SK-N-SH treated with all-trans-retinoic acid at 6 μM for 48 hours (cell line): ENCODE data around the gene UPK3BL2.
"Not testable (repeated sequence)": the region's sequence is repeated elsewhere in the genome, so short reads cannot be mapped to it uniquely, and the experiment has no call there.

ENCODE experiments used
- ARNTL ChIP-seq: fragments of 450-650 bp; formaldehyde crosslinking; IDR thresholded peaks from 2 replicates; pipeline ENCODE4 v1.5.0; 2020; ENCODE audit warnings: low read depth, mild to moderate bottlenecking, moderate library complexity, borderline replicate concordance
- CSDC2 ChIP-seq: fragments of 250-450 bp; sonication (Bioruptor Pico); IDR thresholded peaks from 2 replicates; pipeline ENCODE4 v1.5.0; 2020; ENCODE audit warnings: mild to moderate bottlenecking, moderate library complexity
- OSR1 ChIP-seq: fragments of 250-450 bp; sonication (Bioruptor Pico); IDR thresholded peaks from 2 replicates; pipeline ENCODE4 v1.8.0; 2022; ENCODE audit warnings: moderate library complexity, mild to moderate bottlenecking, inconsistent platforms
- PPARA ChIP-seq: fragments of 250-450 bp; sonication (Bioruptor Pico); IDR thresholded peaks from 2 replicates; pipeline ENCODE4 v1.5.0; 2020; ENCODE audit warnings: mild to moderate bottlenecking, borderline replicate concordance
- RARB ChIP-seq: fragments of 250-450 bp; sonication (Bioruptor Pico); IDR thresholded peaks from 2 replicates; pipeline ENCODE4 v1.8.0; 2021; ENCODE audit warnings: mild to moderate bottlenecking, moderate library complexity
- TOX ChIP-seq: fragments of 250-450 bp; sonication (Bioruptor Pico); IDR thresholded peaks from 2 replicates; pipeline ENCODE4 v1.8.0; 2021; ENCODE audit warnings: mild to moderate bottlenecking, moderate library complexity, borderline replicate concordance
- ZC3H10 ChIP-seq: fragments of 250-450 bp; sonication (Bioruptor Pico); IDR thresholded peaks from 2 replicates; pipeline ENCODE4 v1.5.1; 2021; ENCODE audit warnings: mild to moderate bottlenecking, moderate library complexity
- ZFP3 ChIP-seq: fragments of 250-450 bp; sonication (Bioruptor Pico); IDR thresholded peaks from 2 replicates; pipeline ENCODE4 v1.5.0; 2020; ENCODE audit warnings: mild to moderate bottlenecking, moderate library complexity
- ZNF70 ChIP-seq: fragments of 450-650 bp; formaldehyde crosslinking; IDR thresholded peaks from 2 replicates; pipeline ENCODE4 v1.5.0; 2020; ENCODE audit warnings: mild to moderate bottlenecking, moderate library complexity
- TF ChIP-seq, protein P1 (sequence below): fragments of 250-450 bp; sonication (Bioruptor Pico); IDR thresholded peaks from 2 replicates; pipeline ENCODE4 v1.8.0; 2020; ENCODE audit warnings: mild to moderate bottlenecking, moderate library complexity, borderline replicate concordance
- TF ChIP-seq, protein P2 (sequence below): fragments of 250-450 bp; sonication (Bioruptor Pico); IDR thresholded peaks from 2 replicates; pipeline ENCODE4 v1.5.1; 2020; ENCODE audit warnings: low read depth, mild to moderate bottlenecking, moderate library complexity

DNA sequence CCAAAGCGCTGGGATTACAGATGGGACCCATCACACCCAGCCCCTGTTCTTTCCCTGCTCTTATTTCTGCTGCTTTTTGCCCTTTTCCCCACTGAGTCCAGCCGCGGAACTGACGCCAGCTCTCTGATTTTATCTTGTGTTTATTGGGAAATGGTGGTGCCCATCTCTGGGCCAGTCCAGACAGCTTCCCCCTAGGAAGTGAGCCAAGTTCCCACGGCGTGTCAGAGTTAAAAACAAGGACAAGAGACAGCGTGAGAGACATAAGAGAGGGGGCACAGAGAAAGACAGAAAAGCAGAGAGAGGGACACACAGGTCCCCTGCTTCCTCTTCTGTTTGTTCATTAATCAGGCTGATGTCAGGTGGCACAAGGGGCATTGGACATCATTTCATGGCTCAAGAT is 11.9 kb downstream of the UPK3BL2 start:
- TF ChIP-seq ARNTL (CRISPR knock-in tag); ZC3H10 (CRISPR knock-in tag); PPARA; TOX (CRISPR knock-in tag); ZNF70 (CRISPR knock-in tag); RARB (CRISPR knock-in tag); CSDC2; OSR1 (CRISPR knock-in tag); ZFP3 (CRISPR knock-in tag): not testable (repeated sequence)
- TF ChIP-seq, protein P1, sequence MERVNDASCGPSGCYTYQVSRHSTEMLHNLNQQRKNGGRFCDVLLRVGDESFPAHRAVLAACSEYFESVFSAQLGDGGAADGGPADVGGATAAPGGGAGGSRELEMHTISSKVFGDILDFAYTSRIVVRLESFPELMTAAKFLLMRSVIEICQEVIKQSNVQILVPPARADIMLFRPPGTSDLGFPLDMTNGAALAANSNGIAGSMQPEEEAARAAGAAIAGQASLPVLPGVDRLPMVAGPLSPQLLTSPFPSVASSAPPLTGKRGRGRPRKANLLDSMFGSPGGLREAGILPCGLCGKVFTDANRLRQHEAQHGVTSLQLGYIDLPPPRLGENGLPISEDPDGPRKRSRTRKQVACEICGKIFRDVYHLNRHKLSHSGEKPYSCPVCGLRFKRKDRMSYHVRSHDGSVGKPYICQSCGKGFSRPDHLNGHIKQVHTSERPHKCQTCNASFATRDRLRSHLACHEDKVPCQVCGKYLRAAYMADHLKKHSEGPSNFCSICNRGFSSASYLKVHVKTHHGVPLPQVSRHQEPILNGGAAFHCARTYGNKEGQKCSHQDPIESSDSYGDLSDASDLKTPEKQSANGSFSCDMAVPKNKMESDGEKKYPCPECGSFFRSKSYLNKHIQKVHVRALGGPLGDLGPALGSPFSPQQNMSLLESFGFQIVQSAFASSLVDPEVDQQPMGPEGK (CRISPR knock-in tag), result not testable (repeated sequence)
- TF ChIP-seq, protein P2, sequence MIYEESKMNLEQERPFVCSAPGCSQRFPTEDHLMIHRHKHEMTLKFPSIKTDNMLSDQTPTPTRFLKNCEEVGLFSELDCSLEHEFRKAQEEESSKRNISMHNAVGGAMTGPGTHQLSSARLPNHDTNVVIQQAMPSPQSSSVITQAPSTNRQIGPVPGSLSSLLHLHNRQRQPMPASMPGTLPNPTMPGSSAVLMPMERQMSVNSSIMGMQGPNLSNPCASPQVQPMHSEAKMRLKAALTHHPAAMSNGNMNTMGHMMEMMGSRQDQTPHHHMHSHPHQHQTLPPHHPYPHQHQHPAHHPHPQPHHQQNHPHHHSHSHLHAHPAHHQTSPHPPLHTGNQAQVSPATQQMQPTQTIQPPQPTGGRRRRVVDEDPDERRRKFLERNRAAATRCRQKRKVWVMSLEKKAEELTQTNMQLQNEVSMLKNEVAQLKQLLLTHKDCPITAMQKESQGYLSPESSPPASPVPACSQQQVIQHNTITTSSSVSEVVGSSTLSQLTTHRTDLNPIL (CRISPR knock-in tag), result not testable (repeated sequence)
